Lower lobe of right lung (tissue), 2 donors: ENCODE data around the gene OSR1. TPM values are rescaled to one million over a fixed set of nuclear protein-coding genes. Genes with fewer than 3 reads are reported as not detected.

Source experiments
- ATAC-seq, 2 donors: fragments of 200-7000 bp; cut with Tn5 transposase; one replicate each; pipeline ENCODE4 v1.9.1; 2020 to 2022; ENCODE audit warnings: mild to moderate bottlenecking in 2 of 2, moderate library complexity in 2 of 2
- DNase-seq: peaks from one replicate; pipeline ENCODE4 v3.0.0-alpha.2; 2020
- H3K27ac ChIP-seq: fragments of 200-600 bp; one replicate; pipeline ENCODE4 v1.8.0; 2022
- H3K27me3 ChIP-seq: fragments of 200-600 bp; one replicate; pipeline ENCODE4 v1.8.0; 2022; ENCODE audit warnings: low read depth
- H3K36me3 ChIP-seq: fragments of 200-600 bp; one replicate; pipeline ENCODE4 v1.8.0; 2022; ENCODE audit warnings: mild to moderate bottlenecking
- H3K4me1 ChIP-seq: fragments of 200-600 bp; one replicate; pipeline ENCODE4 v1.8.0; 2022
- H3K4me3 ChIP-seq: fragments of 200-600 bp; one replicate; pipeline ENCODE4 v1.8.0; 2022; ENCODE audit warnings: mild to moderate bottlenecking
- H3K9me3 ChIP-seq: fragments of 200-600 bp; one replicate; pipeline ENCODE4 v1.8.0; 2022
- CTCF ChIP-seq: fragments of 200-600 bp; IDR thresholded peaks from one replicate; pipeline ENCODE4 v1.8.0; 2022; ENCODE audit warnings: antibody characterized with exemption, mild to moderate bottlenecking
- intact Hi-C: fragments of 100-400 bp; cut with DNase I; formaldehyde crosslinking; loops from one replicate; pipeline ENCODE4 v1.11.0; 2022
- total RNA-seq: library from RNA; stranded (reverse); fragmentation: NEBNext Ultra II Directional; extraction: Animal tissue kit (Norgen Biotek cat#: 25700); gene quantifications from one replicate; pipeline ENCODE4 v1.2.1, GENCODE V29; 2021
- donor health status: DM: no; HTN: yes; CAD: no; lungs with severe emphysema.

OSR1 gene
- total RNA-seq, 1 donor from 2014 or later = 15.5 TPM

DNA sequence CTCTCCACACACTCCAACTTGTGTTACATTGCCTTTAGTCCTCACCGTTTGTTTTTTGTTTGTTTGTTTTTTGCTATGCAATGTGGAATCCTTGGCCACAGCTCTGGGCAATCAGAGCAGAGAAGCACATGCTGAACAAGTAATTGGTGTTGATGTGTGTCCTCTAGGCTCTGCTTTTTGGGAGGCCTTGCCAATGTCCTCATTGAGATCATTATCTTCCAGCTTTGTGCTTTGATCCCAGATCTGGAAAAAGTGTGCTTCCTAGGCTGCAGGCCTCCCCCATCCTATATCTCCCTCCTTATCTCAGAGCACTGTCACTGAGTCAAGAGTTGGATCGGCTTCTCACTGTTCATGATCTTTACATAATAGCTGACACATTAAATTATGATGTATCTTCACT lies 25.9 kb downstream of the OSR1 start:
- H3K27ac ChIP-seq = no peak overlapping the region
- TF ChIP-seq CTCF = no peak
- H3K36me3 ChIP-seq = no peaks in the 10 kb centered on the region
- no peak overlapping the region for H3K4me3 ChIP-seq
- no peak for ATAC-seq
- H3K27me3 ChIP-seq = no peaks in the 10 kb centered on the region
- no peaks in the 10 kb centered on the region for H3K9me3 ChIP-seq
- DNase-seq = no peak
- intact Hi-C loops = no loop called here
- no peaks in the 10 kb centered on the region for H3K4me1 ChIP-seq

GRCh38 chr2:19331450-19331849 lies 27.0 kb downstream of the OSR1 start:
- no peak for TF ChIP-seq CTCF
- ATAC-seq (no peak), DNase-seq (no peak)
- H3K9me3 ChIP-seq = no peaks in the 10 kb centered on the region
- no peaks in the 10 kb centered on the region for H3K36me3 ChIP-seq
- no peak overlapping the region for H3K4me3 ChIP-seq
- no peaks in the 10 kb centered on the region for H3K4me1 ChIP-seq
- no peak overlapping the region for H3K27ac ChIP-seq
- H3K27me3 ChIP-seq = no peaks in the 10 kb centered on the region
- intact Hi-C loops = no loop called here

DNA sequence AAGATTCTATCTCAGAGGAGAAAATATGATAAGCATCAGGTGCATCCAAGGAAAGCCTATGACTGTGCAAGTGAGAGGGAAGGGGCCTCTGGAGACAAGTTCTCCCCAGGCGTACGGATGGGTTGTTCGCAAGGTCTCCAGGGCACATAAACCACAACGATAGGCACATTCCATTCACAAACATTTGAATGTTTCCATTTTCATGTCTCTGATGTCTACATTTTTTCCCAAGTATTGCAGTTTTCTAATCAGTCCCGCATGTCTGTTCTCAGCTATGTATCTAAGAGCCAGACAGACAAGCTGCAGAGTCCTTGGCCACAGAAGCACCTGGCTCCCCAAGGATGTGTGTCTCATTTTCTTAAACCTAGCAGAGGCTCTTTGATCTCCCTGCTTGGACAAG lies 28.0 kb downstream of the OSR1 start:
- H3K27me3 ChIP-seq = no peaks in the 10 kb centered on the region
- no peak overlapping the region for H3K4me3 ChIP-seq
- H3K27ac ChIP-seq = no peak overlapping the region
- no peaks in the 10 kb centered on the region for H3K4me1 ChIP-seq
- H3K9me3 ChIP-seq = no peaks in the 10 kb centered on the region
- DNase-seq (no peak), ATAC-seq (no peak)
- H3K36me3 ChIP-seq = no peaks in the 10 kb centered on the region
- no peak for TF ChIP-seq CTCF
- intact Hi-C loops = no loop called here

GRCh38 chr2:19329445-19329844 lies 29.0 kb downstream of the OSR1 start:
- no peak overlapping the region for H3K4me3 ChIP-seq
- H3K27me3 ChIP-seq = no peaks in the 10 kb centered on the region
- no peak for DNase-seq
- no peak for ATAC-seq
- H3K27ac ChIP-seq = no peak overlapping the region
- no peaks in the 10 kb centered on the region for H3K36me3 ChIP-seq
- no peak for TF ChIP-seq CTCF
- intact Hi-C loops = no loop called here
- H3K4me1 ChIP-seq = no peaks in the 10 kb centered on the region
- H3K9me3 ChIP-seq = no peaks in the 10 kb centered on the region

- intact Hi-C loops = no loop called here
- no peaks in the 10 kb centered on the region for H3K4me1 ChIP-seq
- no peaks in the 10 kb centered on the region for H3K9me3 ChIP-seq
- ATAC-seq (no peak), DNase-seq (no peak)
- H3K27ac ChIP-seq = no peak overlapping the region
- no peak overlapping the region for H3K4me3 ChIP-seq
- H3K27me3 ChIP-seq = no peaks in the 10 kb centered on the region
- no peak for TF ChIP-seq CTCF
- H3K36me3 ChIP-seq = no peaks in the 10 kb centered on the region
These were observed 30.9 kb downstream of the OSR1 start for GRCh38 chr2:19327496-19327895.

- intact Hi-C loops = no loop called here
- TF ChIP-seq CTCF = no peak
- ATAC-seq = no peak
- H3K9me3 ChIP-seq = no peaks in the 10 kb centered on the region
- H3K4me3 ChIP-seq = no peak overlapping the region
- no peak for DNase-seq
- no peaks in the 10 kb centered on the region for H3K36me3 ChIP-seq
- no peaks in the 10 kb centered on the region for H3K4me1 ChIP-seq
- H3K27ac ChIP-seq = no peak overlapping the region
- no peaks in the 10 kb centered on the region for H3K27me3 ChIP-seq
These were observed 36.5 kb downstream of the OSR1 start for GRCh38 chr2:19321946-19322345.
